ENCODE measurements around the gene USP22. TPM values are rescaled to one million over a fixed set of nuclear protein-coding genes. Genes with fewer than 3 reads are reported as not detected.
A peak's percentile ranks its signal among the peaks of the same experiment; 100 is the strongest.

The USP22 gene
- total and polyA plus RNA-seq, 4 experiments from 2014 or later: 14.4 to 140 (median 86.4) TPM

- H3K27me3 Mint-ChIP-seq: no peaks in the 10 kb centered on the region
- peaks cover 59 to 86% of the 10 kb centered on the region in 2 donors for H3K36me3 Mint-ChIP-seq
- H3K4me3 Mint-ChIP-seq: no peak overlapping the region
- Histone ChIP-seq H3K27ac (ENCODE audit: low read depth, low read length) (no peak overlapping the region), H3K9me3 (ENCODE audit: control insufficient read depth in 1 of 2, low read length in 2 of 2) (no peaks in the 10 kb centered on the region), H3K4me3 (ENCODE audit: low read length in 2 of 2) (no peak overlapping the region), H3K4me1 (ENCODE audit: insufficient read depth, low read length) (peaks cover 27% of the 10 kb centered on the region), H3K36me3 (ENCODE audit: insufficient read depth, low read length) (peaks cover 60% of the 10 kb centered on the region), H3K27me3 (ENCODE audit: insufficient read depth, low read length) (no peaks in the 10 kb centered on the region)
- POLR2A ChIA-PET (ENCODE audit: partially characterized antibody): no interaction called here
- DNase-seq: no peak
- peaks cover 27 to 53% (median 38%) of the 10 kb centered on the region in 4 donors for H3K4me1 Mint-ChIP-seq
- CTCF ChIA-PET (ENCODE audit: partially characterized antibody): interaction anchor here (0.7 to 2.3 kb wide), 4 partner anchors 14 to 78 kb away, joined by 4 to 19 read pairs (median 5); partner anchors contain the start of gene USP22
- H3K27ac Mint-ChIP-seq: peak overlapping the region in 3 of 7 donors; percentile 17 to 57 (median 52)
- intact Hi-C loops (cut with micrococcal nuclease): no loop called here
- peaks cover 0 to 2% (median 0%) of the 10 kb centered on the region in 8 donors for H3K9me3 Mint-ChIP-seq
Observed at GRCh38 chr17:21021208-21021803, 21.5 kb downstream of the USP22 start.

- Mint-ChIP-seq H3K9me3 (peaks cover 0 to 2% (median 0%) of the 10 kb centered on the region in 8 donors), H3K27me3 (no peaks in the 10 kb centered on the region), H3K4me3 (no peak overlapping the region), H3K4me1 (peaks cover 26 to 50% (median 34%) of the 10 kb centered on the region in 4 donors), H3K36me3 (peaks cover 63 to 86% of the 10 kb centered on the region in 2 donors), H3K27ac (peak overlapping the region in 3 of 7 donors; percentile 23 to 79 (median 73))
- CTCF ChIA-PET (ENCODE audit: partially characterized antibody): interaction anchor here (0.7 to 2.3 kb wide), 6 partner anchors 10 to 79 kb away, joined by 3 to 19 read pairs (median 4); partner anchors contain the start of gene USP22
- no peak overlapping the region for H3K27ac ChIP-seq (ENCODE audit: low read depth, low read length)
- peaks cover 27% of the 10 kb centered on the region for H3K4me1 ChIP-seq (ENCODE audit: insufficient read depth, low read length)
- H3K36me3 ChIP-seq (ENCODE audit: insufficient read depth, low read length): peaks cover 67% of the 10 kb centered on the region
- no peak overlapping the region for H3K4me3 ChIP-seq (ENCODE audit: low read length in 2 of 2)
- POLR2A ChIA-PET (ENCODE audit: partially characterized antibody): no interaction called here
- no peak for DNase-seq
- no peaks in the 10 kb centered on the region for H3K9me3 ChIP-seq (ENCODE audit: control insufficient read depth in 1 of 2, low read length in 2 of 2)
- intact Hi-C loops (cut with micrococcal nuclease): loop anchor here (1.0 kb wide), 1 partner anchor 23 kb away; the partner anchor contains the start of gene USP22
- H3K27me3 ChIP-seq (ENCODE audit: insufficient read depth, low read length): no peaks in the 10 kb centered on the region
Observed at GRCh38 chr17:21020622-21021021, 22.2 kb downstream of the USP22 start.

GRCh38 chr17:21019976-21020586 is 22.7 kb downstream of the USP22 start:
- Mint-ChIP-seq H3K4me1 (peaks cover 22 to 46% (median 29%) of the 10 kb centered on the region in 4 donors), H3K36me3 (peaks cover 62 to 84% of the 10 kb centered on the region in 2 donors), H3K4me3 (no peak overlapping the region), H3K27ac (peak overlapping the region in 4 of 7 donors; percentile 23 to 79 (median 64)), H3K27me3 (no peaks in the 10 kb centered on the region), H3K9me3 (peaks cover 0 to 2% (median 0%) of the 10 kb centered on the region in 8 donors)
- Histone ChIP-seq H3K27ac (ENCODE audit: low read depth, low read length) (no peak overlapping the region), H3K9me3 (ENCODE audit: control insufficient read depth in 1 of 2, low read length in 2 of 2) (no peaks in the 10 kb centered on the region), H3K36me3 (ENCODE audit: insufficient read depth, low read length) (peaks cover 72% of the 10 kb centered on the region), H3K4me1 (ENCODE audit: insufficient read depth, low read length) (peaks cover 24% of the 10 kb centered on the region), H3K4me3 (ENCODE audit: low read length in 2 of 2) (no peak overlapping the region), H3K27me3 (ENCODE audit: insufficient read depth, low read length) (no peaks in the 10 kb centered on the region)
- DNase-seq: peak; percentile 27 to 62 (median 33)
- POLR2A ChIA-PET (ENCODE audit: partially characterized antibody): no interaction called here
- CTCF ChIA-PET (ENCODE audit: partially characterized antibody): interaction anchor here (0.7 to 2.3 kb wide), 5 partner anchors 11 to 80 kb away, joined by 3 to 19 read pairs (median 4); partner anchors contain the start of gene USP22
- intact Hi-C loops (cut with micrococcal nuclease): loop anchor here (1.0 kb wide), 1 partner anchor 23 kb away; the partner anchor contains the start of gene USP22

- peaks cover 12 to 37% (median 20%) of the 10 kb centered on the region in 4 donors for H3K4me1 Mint-ChIP-seq
- H3K9me3 Mint-ChIP-seq: peaks cover 0 to 2% (median 0%) of the 10 kb centered on the region in 8 donors
- no peaks in the 10 kb centered on the region for H3K27me3 ChIP-seq (ENCODE audit: insufficient read depth, low read length)
- ChIA-PET POLR2A (ENCODE audit: partially characterized antibody) (no interaction called here), CTCF (ENCODE audit: partially characterized antibody) (interaction anchor here (1.4 kb wide), 1 partner anchor 25 kb away, joined by 10 read pairs; the partner anchor contains the start of gene USP22)
- H3K27ac Mint-ChIP-seq: no peak overlapping the region
- H3K4me1 ChIP-seq (ENCODE audit: insufficient read depth, low read length): peaks cover 13% of the 10 kb centered on the region
- H3K9me3 ChIP-seq (ENCODE audit: control insufficient read depth in 1 of 2, low read length in 2 of 2): no peaks in the 10 kb centered on the region
- H3K4me3 Mint-ChIP-seq: no peak overlapping the region
- H3K27ac ChIP-seq (ENCODE audit: low read depth, low read length): no peak overlapping the region
- no peaks in the 10 kb centered on the region for H3K27me3 Mint-ChIP-seq
- no peak for DNase-seq
- intact Hi-C loops (cut with micrococcal nuclease): no loop called here
- H3K36me3 Mint-ChIP-seq: peaks cover 64 to 85% of the 10 kb centered on the region in 2 donors
- no peak overlapping the region for H3K4me3 ChIP-seq (ENCODE audit: low read length in 2 of 2)
- H3K36me3 ChIP-seq (ENCODE audit: insufficient read depth, low read length): peaks cover 83% of the 10 kb centered on the region
Observed at GRCh38 chr17:21018894-21019293, 23.9 kb downstream of the USP22 start.

GRCh38 chr17:21017861-21018260 is 24.9 kb downstream of the USP22 start:
- intact Hi-C loops (cut with micrococcal nuclease): no loop called here
- Mint-ChIP-seq H3K4me3 (no peak overlapping the region), H3K27me3 (no peaks in the 10 kb centered on the region), H3K36me3 (peaks cover 68 to 87% of the 10 kb centered on the region in 2 donors), H3K9me3 (peaks cover 0 to 2% (median 0%) of the 10 kb centered on the region in 8 donors), H3K4me1 (peaks cover 9 to 32% (median 17%) of the 10 kb centered on the region in 4 donors), H3K27ac (peak overlapping the region in 1 of 7 donors; percentile 21)
- Histone ChIP-seq H3K9me3 (ENCODE audit: control insufficient read depth in 1 of 2, low read length in 2 of 2) (no peaks in the 10 kb centered on the region), H3K4me1 (ENCODE audit: insufficient read depth, low read length) (peaks cover 4% of the 10 kb centered on the region), H3K36me3 (ENCODE audit: insufficient read depth, low read length) (peaks cover 86% of the 10 kb centered on the region), H3K27ac (ENCODE audit: low read depth, low read length) (no peak overlapping the region), H3K4me3 (ENCODE audit: low read length in 2 of 2) (no peak overlapping the region), H3K27me3 (ENCODE audit: insufficient read depth, low read length) (no peaks in the 10 kb centered on the region)
- ChIA-PET CTCF (ENCODE audit: partially characterized antibody) (no interaction called here), POLR2A (ENCODE audit: partially characterized antibody) (no interaction called here)
- DNase-seq: no peak

- Histone ChIP-seq H3K27ac (ENCODE audit: low read depth, low read length) (no peak overlapping the region), H3K4me1 (ENCODE audit: insufficient read depth, low read length) (no peaks in the 10 kb centered on the region), H3K36me3 (ENCODE audit: insufficient read depth, low read length) (peaks cover 92% of the 10 kb centered on the region), H3K9me3 (ENCODE audit: control insufficient read depth in 1 of 2, low read length in 2 of 2) (no peaks in the 10 kb centered on the region), H3K27me3 (ENCODE audit: insufficient read depth, low read length) (no peaks in the 10 kb centered on the region), H3K4me3 (ENCODE audit: low read length in 2 of 2) (no peak overlapping the region)
- CTCF ChIA-PET (ENCODE audit: partially characterized antibody): no interaction called here
- Mint-ChIP-seq H3K4me3 (no peak overlapping the region), H3K36me3 (peaks cover 72 to 89% of the 10 kb centered on the region in 2 donors), H3K4me1 (peaks cover 7 to 34% (median 13%) of the 10 kb centered on the region in 4 donors), H3K9me3 (peaks cover 0 to 2% (median 0%) of the 10 kb centered on the region in 8 donors), H3K27me3 (no peaks in the 10 kb centered on the region), H3K27ac (peak overlapping the region in 1 of 7 donors; percentile 47)
- POLR2A ChIA-PET (ENCODE audit: partially characterized antibody): no interaction called here
- intact Hi-C loops (cut with micrococcal nuclease): no loop called here
- DNase-seq: no peak
Observed at GRCh38 chr17:21017256-21017655, 25.6 kb downstream of the USP22 start.

- peaks cover 76 to 93% of the 10 kb centered on the region in 2 donors for H3K36me3 Mint-ChIP-seq
- intact Hi-C loops (cut with micrococcal nuclease): no loop called here
- POLR2A ChIA-PET (ENCODE audit: partially characterized antibody): no interaction called here
Observed at GRCh38 chr17:21016826-21017225, 26.0 kb downstream of the USP22 start.

More at GRCh38 chr17:21016826-21017225, 26.0 kb downstream of the USP22 start:
- no peaks in the 10 kb centered on the region for H3K27me3 Mint-ChIP-seq
- peaks cover 0 to 2% (median 0%) of the 10 kb centered on the region in 8 donors for H3K9me3 Mint-ChIP-seq
- peaks cover 96% of the 10 kb centered on the region for H3K36me3 ChIP-seq (ENCODE audit: insufficient read depth, low read length)
- CTCF ChIA-PET (ENCODE audit: partially characterized antibody): interaction anchor here (1.2 kb wide), 1 partner anchor 27 kb away, joined by 3 read pairs; no protein-coding TSS in a partner anchor
- peaks cover 7 to 34% (median 13%) of the 10 kb centered on the region in 4 donors for H3K4me1 Mint-ChIP-seq
- H3K9me3 ChIP-seq (ENCODE audit: control insufficient read depth in 1 of 2, low read length in 2 of 2): no peaks in the 10 kb centered on the region
- no peaks in the 10 kb centered on the region for H3K27me3 ChIP-seq (ENCODE audit: insufficient read depth, low read length)
- DNase-seq: no peak
- H3K4me3 Mint-ChIP-seq: no peak overlapping the region
- H3K4me1 ChIP-seq (ENCODE audit: insufficient read depth, low read length): no peaks in the 10 kb centered on the region
- no peak overlapping the region for H3K4me3 ChIP-seq (ENCODE audit: low read length in 2 of 2)
- peak overlapping the region in 1 of 7 donors; percentile 29 for H3K27ac Mint-ChIP-seq
- H3K27ac ChIP-seq (ENCODE audit: low read depth, low read length): no peak overlapping the region
